Aorta (tissue), 5 donors: ENCODE data around the gene FOXE3. TPM values are rescaled to one million over a fixed set of nuclear protein-coding genes. Genes with fewer than 3 reads are reported as not detected.

ENCODE experiments used
- ATAC-seq: fragments of 200-7000 bp; cut with Tn5 transposase; one replicate; pipeline ENCODE4 v1.9.1; 2022; ENCODE audit warnings: moderate library complexity; ENCODE audit not compliant: low FRiP score
- DNase-seq, 2 donors: peaks; one replicate each; pipeline ENCODE4 v3.0.0-alpha.2; 2020
- H3K27ac ChIP-seq, 2 donors: one replicate each; pipeline ENCODE4 v1.5.1; 2013; ENCODE audit warnings: low read length in 2 of 2, mild to moderate bottlenecking in 2 of 2, moderate library complexity in 2 of 2, control low read depth in 1 of 2, inconsistent platforms in 1 of 2, low read depth in 1 of 2
- H3K27me3 ChIP-seq, 2 donors: one replicate each; pipeline ENCODE4 v1.6.1; 2013; ENCODE audit warnings: control low read depth in 1 of 2, low read length in 1 of 2, mild to moderate bottlenecking in 1 of 2, moderate library complexity in 1 of 2; ENCODE audit not compliant: insufficient read depth in 2 of 2, control insufficient read depth in 1 of 2
- H3K36me3 ChIP-seq, 2 donors: one replicate each; pipeline ENCODE4 v1.6.1; 2013; ENCODE audit warnings: control low read depth in 1 of 2, low read length in 1 of 2, mild to moderate bottlenecking in 1 of 2; ENCODE audit not compliant: insufficient read depth in 2 of 2, control insufficient read depth in 1 of 2
- H3K4me1 ChIP-seq, 2 donors: one replicate each; pipeline ENCODE4 v1.6.1; 2013; ENCODE audit warnings: low read length in 2 of 2, control low read depth in 1 of 2, mild to moderate bottlenecking in 1 of 2, moderate library complexity in 1 of 2; ENCODE audit not compliant: insufficient read depth in 2 of 2, control insufficient read depth in 1 of 2
- H3K4me3 ChIP-seq, 2 donors: one replicate each; pipeline ENCODE4 v1.5.1; 2013; ENCODE audit warnings: low read length in 2 of 2, control low read depth in 1 of 2, mild to moderate bottlenecking in 1 of 2
- H3K9me3 ChIP-seq: one replicate; pipeline ENCODE4 v1.6.1; 2013; ENCODE audit warnings: mild to moderate bottlenecking, low read length; ENCODE audit not compliant: control insufficient read depth
- WGBS, 2 donors: extraction: QIAGEN DNeasy Blood & Tissue Kit; methylation state at CpG; one replicate each; pipeline ENCODE4 v1.1.7; 2013; 5-methylcytosine and 5-hydroxymethylcytosine counted together
- intact Hi-C, 2 donors: fragments of 100-400 bp; cut with DNase I; formaldehyde crosslinking; loops; one replicate each; pipeline versions ENCODE4 v1.14.2 to v1.15.0; 2022
- polyA plus RNA-seq, 2 donors: library from polyadenylated mRNA; stranded (reverse); fragments of 200-250 nt; gene quantifications; one replicate each; pipeline ENCODE4 v1.2.3, GENCODE V29; 2013
- total RNA-seq, 2 donors: library from RNA; stranded (reverse); fragmentation: NEBNext Ultra II Directional; extraction: Animal tissue kit (Norgen Biotek cat#: 25700); gene quantifications; one replicate each; pipeline ENCODE4 v1.2.1, GENCODE V29; 2021
- donor health status: healthy with polysubstance abuse.
- donor health status: Bipolar disorder and iron deficiency.
- donor health status: DM: no; HTN: no; CAD: no.
- donor health status: DM: no; HTN: no; CAD: no.
- donor health status: DM: yes; HTN: yes; CAD: no.

FOXE3 gene
- total and polyA plus RNA-seq, 4 donors: not detected

- no peak overlapping the region for H3K27ac ChIP-seq
- ATAC-seq (no peak), DNase-seq (no peak)
- H3K27me3 ChIP-seq: no peaks in the 10 kb centered on the region
- intact Hi-C loops: no loop called here
- H3K36me3 ChIP-seq: no peaks in the 10 kb centered on the region
- H3K4me3 ChIP-seq: no peak overlapping the region
- H3K4me1 ChIP-seq: no peaks in the 10 kb centered on the region
- no peaks in the 10 kb centered on the region for H3K9me3 ChIP-seq
- WGBS, 2 donors: 73 to 76% methylated on average over 3 of the region's 3 CpGs
These were observed 6.0 kb upstream of the FOXE3 start for GRCh38 chr1:47410068-47410455.

DNA sequence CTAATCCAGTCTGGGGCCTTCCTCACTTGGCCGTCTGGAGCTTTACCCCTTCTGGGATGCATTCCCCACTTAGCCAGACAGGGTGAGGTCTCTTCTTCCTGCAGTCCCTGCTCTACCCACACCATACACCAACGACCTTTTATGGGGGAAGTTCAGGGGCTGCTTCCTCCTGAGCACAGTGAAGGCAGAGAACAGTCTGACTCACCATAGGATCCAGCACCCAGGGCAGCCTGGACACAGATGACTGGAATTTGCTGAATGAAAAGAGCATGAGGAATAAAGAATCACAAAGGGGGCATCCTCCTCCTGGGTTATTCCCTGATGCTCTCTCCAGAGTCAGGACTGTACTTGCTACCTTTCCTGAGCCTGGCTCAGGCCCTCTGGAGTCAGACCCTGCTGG, 4.6 kb upstream of the FOXE3 start:
- no peaks in the 10 kb centered on the region for H3K9me3 ChIP-seq
- 69% methylated on average over 2 of the region's 2 CpGs for WGBS, 2 donors

GRCh38 chr1:47412437-47412836, 3.6 kb upstream of the FOXE3 start:
- 95 to 98% methylated on average over 14 of the region's 14 CpGs for WGBS, 2 donors
- no peak overlapping the region for H3K27ac ChIP-seq
- H3K4me3 ChIP-seq: no peak overlapping the region
- peaks cover 0 to 1% of the 10 kb centered on the region in 2 donors for H3K4me1 ChIP-seq
- no peaks in the 10 kb centered on the region for H3K9me3 ChIP-seq
- ATAC-seq (no peak), DNase-seq (no peak)
- H3K36me3 ChIP-seq: no peaks in the 10 kb centered on the region
- intact Hi-C loops: no loop called here
- no peaks in the 10 kb centered on the region for H3K27me3 ChIP-seq

More for the DNA sequence above, 4.6 kb upstream of the FOXE3 start:
- ATAC-seq (no peak), DNase-seq (no peak)
- intact Hi-C loops: no loop called here
- Histone ChIP-seq H3K4me3 (no peak overlapping the region), H3K36me3 (no peaks in the 10 kb centered on the region), H3K27ac (no peak overlapping the region), H3K4me1 (no peaks in the 10 kb centered on the region), H3K27me3 (no peaks in the 10 kb centered on the region)

- ATAC-seq (no peak), DNase-seq (peak in 1 of 2 donors; percentile 76)
- no peak overlapping the region for H3K27ac ChIP-seq
- no peaks in the 10 kb centered on the region for H3K27me3 ChIP-seq
- no peaks in the 10 kb centered on the region for H3K36me3 ChIP-seq
- 2 to 3% methylated on average over 46 to 134 of the region's 134 CpGs for WGBS, 2 donors
- no peak overlapping the region for H3K4me3 ChIP-seq
- peaks cover 0 to 1% of the 10 kb centered on the region in 2 donors for H3K4me1 ChIP-seq
- no peaks in the 10 kb centered on the region for H3K9me3 ChIP-seq
- intact Hi-C loops: no loop called here
These were observed 459 bp downstream of the FOXE3 start for GRCh38 chr1:47416319-47417169.

- Histone ChIP-seq H3K4me1 (peaks cover 0 to 1% of the 10 kb centered on the region in 2 donors), H3K27ac (no peak overlapping the region), H3K4me3 (no peak overlapping the region), H3K27me3 (no peaks in the 10 kb centered on the region), H3K9me3 (no peaks in the 10 kb centered on the region), H3K36me3 (no peaks in the 10 kb centered on the region)
- DNase-seq (peak in 1 of 2 donors; percentile 41), ATAC-seq (no peak)
- 49 to 58% methylated on average over 38 to 39 of the region's 39 CpGs for WGBS, 2 donors
- intact Hi-C loops: no loop called here
These were observed 1.3 kb downstream of the FOXE3 start for GRCh38 chr1:47417170-47418044.

- Histone ChIP-seq H3K36me3 (no peaks in the 10 kb centered on the region), H3K27ac (no peak overlapping the region), H3K27me3 (no peaks in the 10 kb centered on the region), H3K4me3 (no peak overlapping the region), H3K9me3 (no peaks in the 10 kb centered on the region), H3K4me1 (peaks cover 0 to 1% of the 10 kb centered on the region in 2 donors)
- no peak for DNase-seq
- WGBS, 2 donors: 78 to 84% methylated on average over 2 of the region's 2 CpGs
- no peak for ATAC-seq
- intact Hi-C loops: no loop called here
These were observed 2.0 kb downstream of the FOXE3 start for GRCh38 chr1:47418122-47418521.

DNA sequence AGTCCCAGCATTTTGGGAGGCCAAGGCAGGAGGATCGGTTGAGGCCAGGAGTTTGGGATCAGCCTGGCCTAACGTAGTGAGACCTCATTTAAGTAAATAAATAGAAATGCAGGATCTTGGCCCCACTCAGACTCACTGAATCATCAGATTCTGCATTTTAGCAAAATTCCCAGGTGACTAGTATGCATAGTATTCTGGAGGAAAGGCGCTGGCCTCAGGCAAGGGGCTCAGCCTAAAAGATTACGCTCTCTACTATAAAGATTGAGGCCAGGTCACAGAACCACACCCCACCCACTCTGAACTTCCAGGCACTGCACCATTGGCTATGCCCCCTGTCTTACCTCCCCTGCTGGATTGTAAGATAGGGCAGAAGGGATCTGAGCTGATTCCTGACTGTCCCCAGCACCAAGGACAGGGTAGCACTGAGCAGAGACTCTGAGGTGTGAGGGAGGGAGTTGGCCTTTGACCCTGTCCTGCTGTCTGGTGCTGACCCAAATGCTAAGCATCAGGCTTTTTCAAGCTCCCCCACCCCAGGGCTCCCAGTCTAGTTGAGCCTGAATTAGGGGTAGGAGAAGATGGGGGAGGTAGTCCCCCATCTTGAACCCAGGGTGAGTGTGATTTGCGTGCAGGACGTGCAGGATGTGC, 2.7 kb downstream of the FOXE3 start:
- Histone ChIP-seq H3K4me1 (peaks cover 0 to 1% of the 10 kb centered on the region in 2 donors), H3K27me3 (no peaks in the 10 kb centered on the region), H3K9me3 (no peaks in the 10 kb centered on the region), H3K27ac (no peak overlapping the region), H3K36me3 (no peaks in the 10 kb centered on the region), H3K4me3 (no peak overlapping the region)
- 89 to 91% methylated on average over 6 of the region's 6 CpGs for WGBS, 2 donors
- intact Hi-C loops: no loop called here
- no peak for ATAC-seq
- DNase-seq: no peak

GRCh38 chr1:47420547-47420946, 4.5 kb downstream of the FOXE3 start:
- no peak for ATAC-seq
- no peak for DNase-seq
- no peaks in the 10 kb centered on the region for H3K36me3 ChIP-seq
- intact Hi-C loops: loop anchor here in 1 of 2 donors (5.0 kb wide), 1 partner anchor 228 kb away; the partner anchor contains the start of gene PDZK1IP1
- H3K4me1 ChIP-seq: peaks cover 0 to 1% of the 10 kb centered on the region in 2 donors
- 88% methylated on average over 4 of the region's 4 CpGs for WGBS, 2 donors
- H3K4me3 ChIP-seq: no peak overlapping the region
- H3K27me3 ChIP-seq: no peaks in the 10 kb centered on the region
- H3K9me3 ChIP-seq: no peaks in the 10 kb centered on the region
- no peak overlapping the region for H3K27ac ChIP-seq
